22Rv1 (cell line): ENCODE results near the gene DIP2C.

Source experiments
- H3K27ac ChIP-seq: fragments of 450-650 bp; 2 replicates; pipeline ENCODE4 v1.5.1; 2017
- CTCF ChIP-seq: fragments of 450-650 bp; IDR thresholded peaks from 2 replicates; pipeline ENCODE4 v1.5.1; 2017; ENCODE audit warnings: mild to moderate bottlenecking
- ZFX ChIP-seq: fragments of 450-650 bp; IDR thresholded peaks from 2 replicates; pipeline ENCODE4 v1.6.1; 2017; ENCODE audit warnings: antibody characterized with exemption, borderline replicate concordance

Gene DIP2C

GRCh38 chr10:343231-344220, 345.9 kb downstream of the DIP2C start:
- TF ChIP-seq ZFX (no peak), CTCF (no peak)
- H3K27ac ChIP-seq, result no peak overlapping the region

GRCh38 chr10:341081-341740, 348.3 kb downstream of the DIP2C start:
- H3K27ac ChIP-seq, result no peak overlapping the region
- TF ChIP-seq CTCF (no peak), ZFX (no peak)

- TF ChIP-seq CTCF (no peak), ZFX (no peak)
- H3K27ac ChIP-seq, result no peak overlapping the region
Observed at GRCh38 chr10:340646-341045, 348.8 kb downstream of the DIP2C start.

GRCh38 chr10:339038-339391, 350.5 kb downstream of the DIP2C start:
- no peak for TF ChIP-seq ZFX
- H3K27ac ChIP-seq, result no peak overlapping the region

- no peak overlapping the region for H3K27ac ChIP-seq
- TF ChIP-seq ZFX, result no peak
Observed at GRCh38 chr10:338171-339037, 351.1 kb downstream of the DIP2C start.

GRCh38 chr10:336247-336646, 353.2 kb downstream of the DIP2C start:
- TF ChIP-seq CTCF, result no peak
- no peak for TF ChIP-seq ZFX
- no peak overlapping the region for H3K27ac ChIP-seq

GRCh38 chr10:335151-335800, 354.2 kb downstream of the DIP2C start:
- TF ChIP-seq CTCF, result no peak
- no peak for TF ChIP-seq ZFX
- H3K27ac ChIP-seq, result no peak overlapping the region

GRCh38 chr10:331186-331585, 358.3 kb downstream of the DIP2C start:
- TF ChIP-seq ZFX, result no peak
- TF ChIP-seq CTCF, result no peak
- no peak overlapping the region for H3K27ac ChIP-seq
